Fibroblast of lung (primary cell): Measurements from ENCODE around the gene CPEB4. TPM values are rescaled to one million over a fixed set of nuclear protein-coding genes. Genes with fewer than 3 reads are reported as not detected.

Experiments
- DNase-seq, 2 donors: peaks; one replicate each; pipeline versions ENCODE4 v3.0.0 to v3.0.0-alpha.2; 2010; ENCODE audit warnings: low read depth in 2 of 2
- H2AFZ ChIP-seq: 2 replicates; pipeline ENCODE4 v1.5.1; 2012; ENCODE audit warnings: low read length, control low read depth, inconsistent platforms
- H3K27ac ChIP-seq: 2 replicates; pipeline ENCODE4 v1.5.1; 2011; ENCODE audit warnings: low read length, control low read depth; ENCODE audit not compliant: insufficient read depth
- H3K27me3 ChIP-seq: 2 replicates; pipeline ENCODE4 v1.5.1; 2011; ENCODE audit warnings: mild to moderate bottlenecking, low read length; ENCODE audit not compliant: control insufficient read depth, insufficient read depth
- H3K36me3 ChIP-seq: 2 replicates; pipeline ENCODE4 v1.5.1; 2011; ENCODE audit warnings: low read length; ENCODE audit not compliant: control insufficient read depth, insufficient read depth
- H3K4me1 ChIP-seq: 2 replicates; pipeline ENCODE4 v1.5.1; 2011; ENCODE audit warnings: low read length; ENCODE audit not compliant: control insufficient read depth, insufficient read depth; ENCODE audit errors: extremely low read depth
- H3K4me2 ChIP-seq: 2 replicates; pipeline ENCODE4 v1.5.1; 2011; ENCODE audit warnings: low read length, control low read depth; ENCODE audit not compliant: insufficient read depth; ENCODE audit errors: extremely low read depth
- H3K4me3 ChIP-seq, 4 experiments: fragments of 200-600 bp in 1 of 4; sonication (generic) in 1 of 4; replicated peaks in 1 of 4; 2 replicates each; pipeline ENCODE4 v1.5.1; 2011 to 2016; ENCODE audit warnings: low read length in 4 of 4, low read depth in 3 of 4, mild to moderate bottlenecking in 3 of 4, control low read depth in 2 of 4, inconsistent platforms in 1 of 4, mixed read lengths in 1 of 4; ENCODE audit not compliant: insufficient read depth in 1 of 4; ENCODE audit errors: control extremely low read depth in 1 of 4
- H3K79me2 ChIP-seq: 2 replicates; pipeline ENCODE4 v1.5.1; 2012; ENCODE audit warnings: mild to moderate bottlenecking, low read length, inconsistent platforms; ENCODE audit not compliant: control insufficient read depth, insufficient read depth
- H3K9ac ChIP-seq: 2 replicates; pipeline ENCODE4 v1.5.1; 2011; ENCODE audit warnings: mild to moderate bottlenecking, low read length, control low read depth; ENCODE audit not compliant: insufficient read depth
- H3K9me3 ChIP-seq: 2 replicates; pipeline ENCODE4 v1.5.1; 2012; ENCODE audit warnings: low read depth, low read length; ENCODE audit not compliant: control insufficient read depth, insufficient read depth
- H4K20me1 ChIP-seq: 2 replicates; pipeline ENCODE4 v1.5.1; 2011; ENCODE audit warnings: low read length; ENCODE audit not compliant: control insufficient read depth, insufficient read depth; ENCODE audit errors: extremely low read depth
- CTCF ChIP-seq, 2 donors: IDR thresholded peaks in 1 of 2; conservative IDR thresholded peaks in 1 of 2; 1 replicate in 1 of 2; 2 replicates in 1 of 2; pipeline ENCODE4 v1.5.1; 2011 to 2012; ENCODE audit warnings: low read length in 2 of 2, control low read depth in 1 of 2, inconsistent platforms in 1 of 2, low read depth in 1 of 2, mild to moderate bottlenecking in 1 of 2
- EZH2 ChIP-seq: IDR thresholded peaks from 2 replicates; pipeline ENCODE4 v1.5.1; 2012; ENCODE audit warnings: low read length, control low read depth, mild to moderate bottlenecking; ENCODE audit errors: missing control alignments
- polyA plus RNA-seq, 2 donors: library from polyadenylated mRNA; depleted of rRNA in 1 of 2; stranded (reverse) in 1 of 2; unstranded in 1 of 2; fragments of >200 nt; gene quantifications; 2 replicates each; pipeline ENCODE4 v1.2.1, GENCODE V29; 2011 to 2012; ENCODE audit warnings: missing spikeins in 1 of 2
- total RNA-seq: library from RNA; depleted of rRNA; stranded (reverse); fragments of >200 nt; gene quantifications from 2 replicates; pipeline ENCODE4 v1.2.1, GENCODE V29; 2014

The CPEB4 gene
- total and polyA plus RNA-seq, 2 donors (not counting 1 experiment from before 2014, with no cell fraction given), result 19.9 to 23.6 TPM

GRCh38 chr5:173920024-173920753, 32.0 kb downstream of the CPEB4 start:
- no peak overlapping the region for H3K4me3 ChIP-seq
- TF ChIP-seq EZH2 (no peak), CTCF (conservative IDR thresholded peaks at IDR 0.05 in 1 of 2, IDR thresholded peaks at IDR 0.05 in 1 of 2; ENCODE audit: low read depth in 1 of 2, low read length in 2 of 2) (no peak)
- H3K4me1 ChIP-seq, result peaks cover 10% of the 10 kb centered on the region
- no peak overlapping the region for H3K27ac ChIP-seq
- no peaks in the 10 kb centered on the region for H3K36me3 ChIP-seq
- H4K20me1 ChIP-seq, result no peaks in the 10 kb centered on the region
- peak overlapping the region; percentile 55 for H3K4me2 ChIP-seq
- H3K9me3 ChIP-seq, result no peaks in the 10 kb centered on the region
- peaks cover 13% of the 10 kb centered on the region for H3K79me2 ChIP-seq
- peak; percentile 13 to 48 for DNase-seq
- no peak overlapping the region for H3K9ac ChIP-seq
- no peaks in the 10 kb centered on the region for H3K27me3 ChIP-seq
- no peak overlapping the region for H2AFZ ChIP-seq

- Histone ChIP-seq H3K4me1 (peaks cover 10% of the 10 kb centered on the region), H3K9me3 (no peaks in the 10 kb centered on the region), H3K79me2 (peaks cover 13% of the 10 kb centered on the region), H3K27ac (no peak overlapping the region), H3K4me3 (no peak overlapping the region), H2AFZ (no peak overlapping the region), H3K9ac (no peak overlapping the region), H3K4me2 (no peak overlapping the region), H3K27me3 (no peaks in the 10 kb centered on the region), H4K20me1 (no peaks in the 10 kb centered on the region), H3K36me3 (no peaks in the 10 kb centered on the region)
- peak in 1 of 2 donors; percentile 51 for DNase-seq
- TF ChIP-seq CTCF (conservative IDR thresholded peaks at IDR 0.05 in 1 of 2, IDR thresholded peaks at IDR 0.05 in 1 of 2; ENCODE audit: low read depth in 1 of 2, low read length in 2 of 2) (no peak), EZH2 (no peak)
Observed at GRCh38 chr5:173920866-173921555, 32.9 kb downstream of the CPEB4 start.

GRCh38 chr5:173922527-173922926, 34.4 kb downstream of the CPEB4 start:
- DNase-seq, result no peak
- Histone ChIP-seq H3K9me3 (no peaks in the 10 kb centered on the region), H2AFZ (no peak overlapping the region), H3K9ac (no peak overlapping the region), H3K79me2 (peaks cover 13% of the 10 kb centered on the region), H3K27ac (no peak overlapping the region), H3K4me2 (no peak overlapping the region), H3K27me3 (no peaks in the 10 kb centered on the region), H3K36me3 (no peaks in the 10 kb centered on the region), H3K4me1 (peaks cover 13% of the 10 kb centered on the region), H3K4me3 (no peak overlapping the region), H4K20me1 (no peaks in the 10 kb centered on the region)
- TF ChIP-seq CTCF (conservative IDR thresholded peaks at IDR 0.05 in 1 of 2, IDR thresholded peaks at IDR 0.05 in 1 of 2; ENCODE audit: low read depth in 1 of 2, low read length in 2 of 2) (no peak), EZH2 (no peak)
